Islet of Langerhans (tissue), 1 donor: ENCODE measurements around the gene C12orf75.
"Not testable (repeated sequence)": the region's sequence is repeated elsewhere in the genome, so short reads cannot be mapped to it uniquely, and the experiment has no call there.

Source experiments
- FAIRE-seq: peaks from one replicate; lab custom pipeline; 2011; peaks lifted over from hg19 to GRCh38; lab: Jason Lieb, UNC

The C12orf75 gene

DNA sequence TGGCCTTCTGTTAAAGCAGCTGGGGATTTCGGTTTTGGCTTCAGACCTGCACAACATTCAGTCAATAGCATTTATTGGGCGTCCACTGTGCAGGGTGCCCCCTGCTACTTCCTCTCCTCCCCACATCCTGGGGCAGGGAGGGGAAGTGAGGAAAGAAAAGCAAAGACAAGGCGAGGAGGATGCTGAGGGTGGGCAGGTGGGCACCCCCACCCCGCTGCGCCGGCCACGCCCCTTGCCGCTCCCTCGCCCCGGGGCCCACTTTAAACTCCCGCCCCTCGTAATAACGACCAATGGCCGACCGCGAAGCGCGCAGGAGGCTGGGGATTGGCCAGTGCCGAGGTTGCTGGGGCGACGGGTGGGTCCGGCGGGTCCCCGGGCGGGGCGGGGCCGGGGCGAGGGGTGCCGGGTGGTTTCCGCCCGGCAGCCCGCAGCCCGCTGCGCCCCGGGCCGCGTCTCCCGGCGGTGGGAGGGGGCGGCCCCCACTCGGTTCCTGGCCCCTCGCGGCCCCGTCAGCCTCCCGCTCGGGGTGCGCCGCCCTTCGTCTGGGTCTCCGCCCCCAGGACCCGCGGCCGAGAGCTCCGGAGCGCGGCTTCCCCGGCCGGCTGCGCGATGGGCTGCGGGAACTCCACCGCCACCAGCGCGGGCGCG is at the start of gene C12orf75:
Gene C12orf75 (plus strand): TSS at position 409 of the 648 bp plus-strand sequence. CDS start 201 bp downstream, at position 610.
- FAIRE-seq = no peak

DNA sequence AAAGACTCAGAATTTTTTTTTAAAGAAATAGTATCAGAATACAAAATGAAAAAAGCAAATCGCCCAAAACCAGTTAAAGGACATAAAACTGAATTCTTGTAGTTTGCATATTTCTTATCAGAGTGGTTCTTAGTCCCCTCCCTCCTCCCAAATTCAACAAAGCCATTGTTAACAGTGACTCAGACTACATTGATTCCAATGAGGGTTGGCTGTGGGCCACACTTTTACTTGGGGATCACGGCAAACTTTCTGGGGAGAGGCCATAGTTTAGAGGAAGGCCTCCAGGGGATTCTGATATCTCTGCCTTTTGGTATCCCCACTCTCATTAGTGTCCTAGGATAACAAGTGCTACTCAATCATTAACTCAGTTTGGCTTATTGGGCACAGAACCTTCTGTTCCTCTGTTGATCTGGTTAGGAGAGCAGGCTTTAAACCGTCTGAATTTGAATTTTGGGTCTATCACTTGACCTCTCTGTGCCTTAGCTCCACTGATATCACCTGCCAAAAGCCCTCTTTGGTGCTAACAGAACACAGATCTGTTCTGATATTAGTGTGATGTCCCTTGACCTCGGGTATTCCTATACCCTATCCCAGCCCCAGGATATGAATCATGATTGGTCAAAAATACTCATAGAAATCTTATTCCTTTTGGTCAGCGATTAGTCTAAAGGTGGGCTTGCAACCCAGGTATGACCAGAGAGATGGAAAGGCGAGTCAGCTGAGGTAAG is 49.4 kb upstream of the C12orf75 start:
- no peak for FAIRE-seq

DNA sequence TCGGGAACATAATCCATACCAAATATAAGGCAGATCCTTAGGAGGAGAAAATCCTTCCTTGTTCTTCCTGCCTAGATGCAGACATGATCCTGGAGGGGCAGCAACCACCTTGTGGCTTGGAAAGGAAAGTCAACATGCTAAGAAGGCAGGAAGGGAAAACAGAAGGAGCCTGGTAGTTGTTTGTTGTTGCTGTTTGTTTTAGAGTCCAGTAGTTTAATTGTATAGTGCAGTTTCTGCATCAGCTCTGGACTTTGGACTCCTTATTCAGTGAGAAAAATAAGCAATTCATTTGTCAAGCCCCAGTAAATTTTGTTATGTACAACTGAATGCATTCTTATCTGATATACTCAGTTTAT is 48.8 kb upstream of the C12orf75 start:
- peak; percentile 98 for FAIRE-seq

DNA sequence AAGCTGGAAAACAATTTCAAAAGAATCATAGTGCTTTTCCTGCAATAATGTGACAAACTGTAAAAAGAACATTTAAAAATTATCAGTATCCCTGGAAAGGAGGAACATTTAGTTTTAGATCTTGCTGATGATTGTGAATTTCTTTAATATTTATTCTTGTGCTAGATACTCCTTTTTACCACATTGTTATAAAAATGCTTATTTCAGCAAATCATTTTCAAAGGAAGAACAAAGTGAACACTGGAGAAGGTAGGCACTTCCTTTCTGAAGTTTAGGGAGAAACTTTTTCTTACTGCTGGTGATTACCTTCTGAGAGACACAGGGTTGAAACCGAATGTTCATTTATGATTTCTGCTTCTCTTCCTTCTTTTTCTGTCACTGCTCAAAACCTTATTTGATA is 45.1 kb upstream of the C12orf75 start:
- FAIRE-seq = no peak

DNA sequence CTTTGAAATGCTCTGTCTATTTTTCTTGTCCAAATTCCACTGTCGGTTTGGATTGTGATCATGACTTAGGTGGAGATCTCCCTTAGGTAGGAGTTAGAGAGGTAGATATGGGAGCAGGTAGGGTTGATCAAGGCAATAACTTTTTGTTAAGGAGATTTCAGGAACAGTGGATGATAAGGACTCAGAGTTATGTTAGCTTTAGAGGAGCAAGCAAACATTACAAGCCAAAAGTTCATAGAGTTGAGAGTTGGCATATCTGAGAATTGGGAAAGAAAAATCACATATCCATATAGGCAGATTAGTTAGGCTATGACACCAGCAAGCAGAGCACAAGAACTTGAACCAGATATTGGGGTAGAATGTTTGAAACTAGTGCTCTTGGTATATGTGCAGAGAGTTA is 43.1 kb upstream of the C12orf75 start:
- no peak for FAIRE-seq

DNA sequence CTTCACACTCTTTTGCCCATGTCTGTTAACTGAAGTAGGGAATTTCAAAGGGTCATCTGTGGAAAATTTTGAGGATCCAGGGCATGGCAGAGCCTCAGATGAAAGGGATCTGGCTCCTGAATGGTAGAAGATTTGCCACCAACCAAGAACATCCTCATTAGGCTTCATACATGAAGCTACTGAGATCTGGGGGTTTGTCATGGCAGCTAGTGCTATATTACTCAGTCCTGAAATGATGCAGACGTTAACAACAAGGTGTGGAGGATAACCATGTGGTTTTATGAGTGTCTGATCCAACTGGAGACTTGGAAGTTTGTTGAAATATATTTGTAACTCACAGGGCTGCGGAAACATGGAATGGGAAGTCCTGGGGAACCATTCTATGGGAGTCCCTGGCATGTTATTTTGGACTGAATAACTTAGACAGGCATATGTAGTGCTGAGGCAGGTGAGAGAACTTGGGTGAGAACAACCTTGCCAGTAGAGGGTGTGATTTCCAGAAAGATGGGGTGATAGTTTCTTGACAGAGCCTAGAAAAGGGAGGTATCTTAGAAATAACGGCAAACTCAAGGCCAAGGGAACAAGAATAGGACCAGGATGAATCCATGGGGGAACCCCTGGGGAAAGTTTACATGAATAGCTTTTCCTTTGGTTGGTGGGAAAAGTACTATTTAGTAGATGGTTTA is 42.0 kb upstream of the C12orf75 start:
- no peak for FAIRE-seq

DNA sequence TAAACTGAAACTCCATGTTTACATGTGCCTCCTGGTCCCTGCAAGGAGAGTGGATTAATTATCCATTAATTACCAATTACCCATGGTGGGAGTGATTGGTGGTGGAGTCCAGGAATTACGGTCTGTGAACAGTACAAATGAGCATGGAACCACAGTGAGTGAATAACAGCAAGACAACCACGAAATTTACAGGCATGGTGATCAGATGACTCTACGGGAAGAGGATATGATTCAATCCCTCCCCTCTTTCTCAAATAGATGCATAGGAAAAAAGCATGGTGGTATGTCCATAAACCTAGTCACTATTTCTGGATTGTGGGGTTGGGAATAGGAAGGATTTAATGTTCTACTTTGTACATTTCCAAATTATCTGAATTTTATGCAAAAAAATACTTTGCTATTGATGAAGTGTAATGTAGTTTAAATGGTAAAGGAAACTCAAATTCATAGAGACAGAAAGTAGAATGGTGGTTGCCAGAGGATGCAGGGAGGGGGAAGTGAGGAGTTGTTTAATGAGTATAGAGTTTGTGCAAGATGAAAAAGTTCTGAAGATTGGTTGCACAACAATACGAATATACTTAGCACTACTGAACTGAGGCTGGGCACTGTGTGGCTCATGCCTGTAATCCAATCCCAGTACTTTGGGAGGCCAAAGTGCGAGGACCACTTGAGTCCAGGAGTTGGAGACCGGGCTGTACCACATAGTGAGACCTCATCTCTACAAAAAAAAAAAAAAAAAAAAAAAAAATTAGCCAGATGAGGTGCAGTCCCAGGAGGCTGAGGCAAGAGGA is 41.2 kb upstream of the C12orf75 start:
- FAIRE-seq = no peak

DNA sequence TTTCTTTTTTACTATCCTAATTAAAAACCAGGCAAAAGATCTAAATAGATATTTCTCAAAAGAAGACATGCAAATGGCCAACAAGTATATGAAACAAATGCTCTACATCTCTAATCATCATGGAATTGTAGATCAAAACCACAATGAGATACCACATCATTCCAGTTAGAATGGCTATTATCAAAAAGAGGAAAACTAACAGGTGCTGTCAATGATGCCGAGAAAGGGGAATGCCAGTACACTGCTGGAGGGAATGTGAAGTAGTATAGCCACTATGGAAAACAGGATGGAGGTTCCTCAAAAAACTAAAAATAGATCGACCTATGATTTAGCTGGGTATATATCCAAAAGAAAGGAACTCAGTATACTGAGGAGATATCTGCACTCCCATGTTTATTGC is 39.0 kb upstream of the C12orf75 start:
- FAIRE-seq = no peak

DNA sequence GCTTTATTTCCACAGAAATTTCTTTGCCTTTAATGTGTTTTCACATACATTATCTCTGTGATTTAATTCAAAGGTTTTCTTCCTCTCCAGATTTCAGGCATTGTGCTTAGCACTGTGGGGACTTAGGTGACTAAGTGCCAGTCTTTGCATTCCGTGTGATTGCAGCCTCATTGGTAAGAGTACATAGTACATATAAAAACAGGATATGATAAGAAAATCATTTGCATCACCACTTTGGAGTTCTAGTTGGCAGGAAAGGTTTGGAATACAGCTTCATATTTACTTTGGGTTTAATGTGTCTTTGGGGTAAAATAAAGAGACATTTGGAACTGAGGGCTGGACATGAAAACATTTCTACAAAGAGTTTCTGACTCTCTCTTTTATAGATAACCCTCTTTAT is 37.8 kb upstream of the C12orf75 start:
- no peak for FAIRE-seq

DNA sequence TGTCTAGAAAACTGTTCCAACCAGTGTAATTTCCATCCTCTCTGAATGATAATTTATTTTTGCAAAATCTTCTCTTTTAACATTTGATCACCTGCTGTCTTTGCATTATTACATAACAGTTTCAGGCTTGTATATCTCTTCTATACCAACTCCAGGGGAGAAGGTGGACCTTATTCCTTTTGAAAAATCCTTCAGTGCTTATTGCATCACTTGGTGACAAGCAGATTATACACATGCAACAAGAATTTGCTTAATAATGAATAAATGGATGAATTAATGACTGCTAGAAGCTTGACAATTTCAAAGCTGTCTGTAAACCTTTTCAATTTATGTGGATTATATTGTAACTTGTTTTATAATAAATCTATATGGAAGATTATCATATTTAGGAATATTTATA is 37.3 kb upstream of the C12orf75 start:
- peak; percentile 69 for FAIRE-seq

DNA sequence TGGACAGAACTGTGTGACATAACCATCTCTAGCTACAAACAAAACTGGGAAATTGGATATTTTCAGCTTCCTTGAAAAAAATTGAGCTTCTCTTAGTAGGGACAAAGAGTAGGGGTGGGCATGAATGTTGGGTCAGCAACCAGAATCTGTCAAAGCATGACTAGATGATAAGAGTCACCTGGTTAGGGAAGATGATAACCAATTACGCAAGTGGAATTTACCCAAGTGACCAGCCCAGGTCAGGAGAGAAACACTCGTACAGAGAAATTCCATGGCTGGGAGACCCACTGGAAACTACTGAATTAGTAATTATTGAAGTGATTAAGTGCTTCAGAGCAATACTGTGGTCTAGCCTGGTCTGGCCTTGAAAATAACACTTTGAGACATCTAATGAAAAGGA is 36.3 kb upstream of the C12orf75 start:
- FAIRE-seq = no peak

DNA sequence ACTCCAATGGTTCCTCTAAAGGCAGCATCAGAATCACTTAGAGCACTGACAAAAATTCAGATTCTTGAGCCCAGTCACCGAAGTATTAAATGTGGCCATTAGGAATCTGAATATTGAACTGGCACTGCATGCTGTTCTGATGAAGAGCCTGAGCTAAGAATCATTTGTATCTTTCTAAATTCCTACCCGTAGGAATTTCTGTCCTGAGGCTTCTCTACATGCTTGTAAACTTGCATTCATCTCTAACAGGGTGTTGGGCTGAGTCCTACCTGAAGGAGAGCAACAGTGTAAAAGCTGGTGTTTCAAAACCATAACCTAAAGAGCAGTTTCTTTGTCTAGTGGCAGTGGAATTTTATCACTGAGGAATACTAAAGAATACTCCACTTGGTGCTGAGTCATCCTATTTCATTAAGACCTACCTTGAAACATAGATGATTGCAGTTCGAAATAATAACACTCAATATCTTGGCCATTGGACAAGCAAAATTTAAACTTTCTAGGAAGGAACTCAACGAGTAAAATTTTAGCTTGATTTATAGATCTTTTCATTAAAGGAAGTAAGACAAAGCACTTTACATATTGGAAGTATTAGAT is 35.5 kb upstream of the C12orf75 start:
- FAIRE-seq = no peak

DNA sequence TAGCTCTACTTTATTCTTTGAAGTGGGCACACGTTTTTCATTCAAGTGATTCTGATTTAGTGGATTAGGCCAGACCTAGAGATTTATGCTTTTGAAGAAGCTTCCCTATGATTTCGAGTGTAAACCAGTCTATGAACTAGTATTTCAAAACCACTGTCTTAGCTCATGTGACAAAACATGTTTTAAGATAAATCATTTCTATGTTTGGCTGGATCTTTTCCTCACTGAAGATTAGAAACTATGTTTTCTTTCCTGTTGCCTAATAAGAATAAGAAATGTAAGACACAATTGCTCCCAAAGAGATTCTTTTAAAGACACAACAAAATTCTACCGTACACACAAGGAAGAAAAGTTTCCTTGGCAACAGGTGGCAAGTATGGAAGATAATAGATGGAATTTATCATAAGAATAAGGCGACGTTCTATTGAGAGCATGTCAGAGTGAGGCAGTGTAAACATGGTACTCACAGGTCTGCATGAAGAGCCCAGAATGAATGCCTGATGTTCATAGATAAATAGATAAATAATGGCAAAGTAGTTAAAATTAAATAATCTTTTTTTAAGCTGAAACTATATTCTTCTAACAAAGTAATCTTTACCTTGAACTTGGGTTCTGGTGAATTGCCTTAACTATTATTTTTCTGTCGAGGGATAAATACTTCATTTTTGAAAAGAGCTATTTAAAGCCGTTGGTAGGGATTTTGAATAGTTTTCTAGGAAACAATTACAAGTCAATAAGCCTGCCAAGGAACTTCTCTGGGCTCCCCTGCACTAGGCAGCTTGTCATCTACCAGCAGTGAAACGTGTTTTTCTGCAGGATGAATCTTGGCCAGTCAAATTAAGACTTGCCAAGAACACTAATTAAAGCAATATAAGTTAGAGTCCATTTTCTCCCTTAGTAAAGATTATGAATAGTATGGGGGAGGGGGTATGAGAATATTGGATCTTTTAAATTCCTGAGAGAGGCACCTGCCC is 34.1 kb upstream of the C12orf75 start:
- FAIRE-seq = no peak

DNA sequence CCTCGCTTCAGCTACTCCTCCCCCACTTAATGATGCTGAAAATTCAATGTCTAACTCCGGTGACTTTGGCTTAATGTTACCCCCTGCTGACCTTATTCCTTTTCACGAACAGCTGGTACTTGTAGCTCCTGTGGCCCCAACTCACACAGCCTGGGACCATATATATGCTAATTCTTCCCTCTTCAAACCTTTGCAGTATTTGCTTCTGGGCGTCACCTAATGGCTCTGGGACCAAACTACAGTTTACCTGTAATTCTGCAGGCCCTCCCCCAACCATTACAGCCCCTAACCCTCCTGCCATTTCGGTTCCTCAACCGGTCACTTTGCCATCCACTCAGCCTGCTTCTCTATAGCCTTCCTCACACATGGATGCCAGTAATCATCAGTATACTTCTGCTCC is 29.6 kb upstream of the C12orf75 start:
- FAIRE-seq = no peak

DNA sequence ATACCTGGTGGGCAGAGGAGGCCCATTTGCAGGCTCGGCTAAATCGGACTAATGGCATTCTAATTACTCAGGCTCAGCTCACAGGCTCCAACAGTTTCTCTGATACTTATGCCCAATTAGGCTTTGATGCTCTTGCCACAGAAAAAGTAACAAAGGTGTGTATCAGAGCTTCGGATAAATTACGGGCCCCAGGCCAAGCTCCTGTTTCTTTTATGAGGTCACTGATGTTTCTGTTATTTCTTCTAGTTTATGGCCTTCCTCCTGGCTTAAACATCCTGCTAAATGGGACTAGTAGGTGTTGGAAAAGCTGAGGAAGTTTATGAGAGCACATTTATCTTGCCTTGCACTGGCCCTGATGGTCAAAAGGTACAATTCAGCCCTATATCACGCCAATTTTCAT is 28.8 kb upstream of the C12orf75 start:
- FAIRE-seq = no peak

DNA sequence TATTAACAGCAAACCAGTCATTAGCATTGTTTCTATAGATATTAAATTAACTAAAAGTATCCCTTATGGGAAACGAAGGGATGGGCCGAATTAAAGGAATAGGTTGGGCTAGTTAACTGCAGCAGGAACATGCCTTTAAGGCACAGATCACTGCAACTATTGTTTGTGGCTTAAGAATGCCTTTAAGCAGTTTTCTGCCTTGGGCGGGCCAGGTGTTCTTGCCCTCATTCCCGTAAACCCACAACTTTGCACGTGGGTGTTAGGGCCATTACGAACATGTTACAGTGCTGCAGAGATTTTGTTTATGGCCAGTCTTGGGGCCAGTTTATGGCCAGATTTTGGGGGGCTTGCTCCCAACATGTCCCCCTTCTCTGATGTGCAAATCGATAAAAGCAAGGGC is 27.5 kb upstream of the C12orf75 start:
- not testable (repeated sequence) for FAIRE-seq

DNA sequence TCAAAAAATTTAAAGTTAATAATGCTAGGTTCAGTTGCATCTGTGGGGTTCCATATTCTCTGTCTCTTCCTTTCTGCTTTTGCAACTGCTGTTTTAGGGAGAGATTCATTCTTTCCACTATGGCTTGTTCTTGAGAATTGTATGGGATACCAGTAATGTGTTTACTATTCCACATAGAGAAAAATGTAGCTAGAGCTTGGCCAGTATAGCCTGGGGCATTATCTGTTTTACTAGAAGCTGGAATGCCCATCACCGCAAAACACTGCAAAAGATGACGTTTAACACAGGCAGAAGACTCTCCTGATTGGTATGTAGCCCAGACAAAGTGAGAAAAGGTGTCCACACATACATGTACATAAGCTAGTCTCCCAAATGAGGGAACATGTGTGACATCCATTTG is 25.9 kb upstream of the C12orf75 start:
- FAIRE-seq = not testable (repeated sequence)

DNA sequence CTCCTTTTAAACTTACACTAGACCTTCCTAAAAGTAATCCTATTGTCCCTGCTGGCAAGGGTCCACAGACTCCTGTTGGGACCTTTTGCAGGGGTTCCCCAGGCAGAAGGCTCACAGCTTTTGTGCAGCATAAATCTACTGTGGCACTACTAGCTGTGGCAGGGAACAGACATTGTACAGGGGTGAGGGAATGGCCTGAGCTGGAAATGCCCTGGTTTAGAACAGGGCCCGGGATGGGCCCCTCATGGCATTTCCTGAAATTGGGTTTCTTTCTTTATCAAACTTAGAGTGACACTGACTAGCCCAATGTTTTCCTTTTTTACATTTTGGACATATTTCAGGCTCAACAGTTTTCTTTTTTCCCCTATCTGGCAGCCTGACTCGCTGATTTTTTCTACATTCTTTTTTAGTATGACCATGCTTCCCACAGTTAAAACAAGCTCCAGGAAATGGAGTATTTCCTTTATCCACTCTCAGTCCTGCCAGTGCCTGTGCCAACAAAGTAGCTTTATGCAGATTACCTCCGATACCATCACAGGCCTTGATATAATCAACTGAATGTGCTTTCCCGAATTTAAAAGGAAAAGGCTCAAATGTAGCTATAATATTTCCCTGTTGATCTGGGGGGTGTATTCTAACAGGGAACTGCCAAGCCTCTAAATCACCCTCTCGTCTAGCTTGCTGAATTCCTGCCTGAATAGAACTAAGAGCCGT is 22.7 kb upstream of the C12orf75 start:
- not testable (repeated sequence) for FAIRE-seq

DNA sequence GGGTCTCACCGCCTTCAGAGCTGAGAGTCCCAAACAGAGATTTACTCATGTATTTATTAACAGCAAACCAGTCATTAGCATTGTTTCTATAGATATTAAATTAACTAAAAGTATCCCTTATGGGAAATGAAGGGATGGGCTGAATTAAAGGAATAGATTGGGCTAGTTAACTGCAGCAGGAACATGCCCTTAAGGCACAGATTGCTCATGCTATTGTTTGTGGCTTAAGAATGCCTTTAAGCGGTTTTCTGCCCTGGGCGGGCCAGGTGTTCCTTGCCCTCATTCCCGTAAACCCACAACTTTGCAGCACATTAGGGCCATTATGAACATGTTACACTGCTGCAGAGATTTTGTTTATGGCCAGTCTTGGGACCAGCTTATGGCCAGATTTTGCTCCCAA is 21.7 kb upstream of the C12orf75 start:
- not testable (repeated sequence) for FAIRE-seq

DNA sequence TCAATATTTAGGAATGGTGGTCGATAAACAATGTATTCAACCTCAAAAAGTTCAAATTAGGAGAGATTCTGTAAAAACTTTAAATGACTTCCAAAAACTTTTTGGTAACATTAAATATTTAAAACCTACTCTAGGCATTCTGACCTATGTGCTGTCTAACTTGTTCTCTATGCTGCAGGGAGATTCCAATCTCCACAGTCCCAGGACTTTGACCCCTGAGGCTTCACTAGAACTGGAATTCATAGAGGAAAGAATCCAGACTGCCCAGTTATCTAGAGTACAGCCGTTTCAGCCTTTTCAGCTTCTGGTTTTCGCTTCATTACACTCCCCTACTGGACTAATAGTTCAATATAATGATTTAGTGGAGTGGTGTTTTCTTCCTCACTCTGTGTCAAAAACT is 21.1 kb upstream of the C12orf75 start:
- FAIRE-seq = not testable (repeated sequence)
